Peyer's patch (tissue), 4 donors: ENCODE measurements around the gene SPATA13. TPM values are rescaled to one million over a fixed set of nuclear protein-coding genes. Genes with fewer than 3 reads are reported as not detected.

Source experiments
- DNase-seq, 3 donors: peaks; one replicate each; pipeline ENCODE4 v3.0.0-alpha.2; 2017 to 2019
- H3K27ac ChIP-seq, 4 donors: fragments of 200-600 bp; sonication (generic); one replicate each; pipeline ENCODE4 v1.5.1; 2016 to 2019
- H3K27me3 ChIP-seq, 2 donors: fragments of 200-600 bp; sonication (generic); one replicate each; pipeline ENCODE4 v1.5.1; 2019
- H3K36me3 ChIP-seq, 3 donors: fragments of 200-600 bp; sonication (generic); one replicate each; pipeline ENCODE4 v1.5.1; 2016 to 2019
- H3K4me1 ChIP-seq, 4 donors: fragments of 200-600 bp; sonication (generic); one replicate each; pipeline ENCODE4 v1.5.1; 2016 to 2019
- H3K4me3 ChIP-seq, 4 donors: fragments of 200-600 bp; sonication (generic); 1 replicate in 3 of 4; 2 replicates in 1 of 4; pipeline ENCODE4 v1.5.1; 2016 to 2019; ENCODE audit warnings: mild to moderate bottlenecking in 1 of 4
- H3K9me3 ChIP-seq, 4 donors: fragments of 200-600 bp; sonication (generic); one replicate each; pipeline ENCODE4 v1.5.1; 2016 to 2019; ENCODE audit warnings: mild to moderate bottlenecking in 1 of 4
- POLR2A ChIP-seq, 2 donors: fragments of 450-650 bp; IDR thresholded peaks; one replicate each; pipeline ENCODE4 v1.5.1; 2017; ENCODE audit warnings: antibody characterized with exemption in 2 of 2, mild to moderate bottlenecking in 2 of 2, moderate library complexity in 2 of 2
- total RNA-seq, 4 donors: library from RNA; depleted of rRNA; stranded (reverse); fragments of >200 nt; gene quantifications; one replicate each; pipeline ENCODE4 v1.1.0, GENCODE V29; 2016
- TF ChIP-seq, protein P1 (sequence below), 6 experiments: fragments of 450-650 bp in 4 of 6; fragments of 200-600 bp in 2 of 6; sonication (generic) in 1 of 6; IDR thresholded peaks; one replicate each; pipeline ENCODE4 v1.5.1; 2017 to 2019; ENCODE audit warnings: antibody characterized with exemption in 6 of 6, mild to moderate bottlenecking in 3 of 6, moderate library complexity in 1 of 6

Gene SPATA13
- total RNA-seq, 4 donors from 2014 or later: 77.1 to 191 (median 141) TPM

GRCh38 chr13:24192057-24192810 lies 31.7 kb downstream of the SPATA13 start:
- Histone ChIP-seq H3K36me3 (no peaks in the 10 kb centered on the region), H3K4me1 (no peaks in the 10 kb centered on the region), H3K4me3 (no peak overlapping the region), H3K27ac (no peak overlapping the region), H3K27me3 (no peaks in the 10 kb centered on the region), H3K9me3 (no peaks in the 10 kb centered on the region)
- no peak for DNase-seq
- TF ChIP-seq, protein P1, sequence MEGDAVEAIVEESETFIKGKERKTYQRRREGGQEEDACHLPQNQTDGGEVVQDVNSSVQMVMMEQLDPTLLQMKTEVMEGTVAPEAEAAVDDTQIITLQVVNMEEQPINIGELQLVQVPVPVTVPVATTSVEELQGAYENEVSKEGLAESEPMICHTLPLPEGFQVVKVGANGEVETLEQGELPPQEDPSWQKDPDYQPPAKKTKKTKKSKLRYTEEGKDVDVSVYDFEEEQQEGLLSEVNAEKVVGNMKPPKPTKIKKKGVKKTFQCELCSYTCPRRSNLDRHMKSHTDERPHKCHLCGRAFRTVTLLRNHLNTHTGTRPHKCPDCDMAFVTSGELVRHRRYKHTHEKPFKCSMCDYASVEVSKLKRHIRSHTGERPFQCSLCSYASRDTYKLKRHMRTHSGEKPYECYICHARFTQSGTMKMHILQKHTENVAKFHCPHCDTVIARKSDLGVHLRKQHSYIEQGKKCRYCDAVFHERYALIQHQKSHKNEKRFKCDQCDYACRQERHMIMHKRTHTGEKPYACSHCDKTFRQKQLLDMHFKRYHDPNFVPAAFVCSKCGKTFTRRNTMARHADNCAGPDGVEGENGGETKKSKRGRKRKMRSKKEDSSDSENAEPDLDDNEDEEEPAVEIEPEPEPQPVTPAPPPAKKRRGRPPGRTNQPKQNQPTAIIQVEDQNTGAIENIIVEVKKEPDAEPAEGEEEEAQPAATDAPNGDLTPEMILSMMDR (IDR thresholded peaks at IDR 0.05): no peak
- TF ChIP-seq POLR2A (IDR thresholded peaks at IDR 0.05): no peak

DNA sequence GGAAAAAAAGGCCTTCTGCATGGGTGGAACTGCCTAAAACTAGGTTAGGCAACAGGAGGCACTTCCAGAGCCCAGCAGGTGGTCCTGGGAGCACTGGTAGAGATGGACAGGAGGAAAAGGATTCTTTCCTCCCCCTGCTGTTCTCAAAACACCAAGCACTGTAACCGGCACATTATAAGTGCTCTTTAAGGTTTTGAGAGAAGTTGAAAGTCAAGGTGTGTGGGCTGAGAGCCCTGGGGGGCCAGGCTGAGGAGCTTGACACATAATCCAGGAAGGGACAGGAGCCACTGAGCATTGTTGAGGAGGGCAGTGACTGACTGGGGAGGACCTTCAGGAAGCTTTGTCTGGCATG lies 32.3 kb downstream of the SPATA13 start:
- Histone ChIP-seq H3K4me1 (no peaks in the 10 kb centered on the region), H3K9me3 (no peaks in the 10 kb centered on the region), H3K4me3 (no peak overlapping the region), H3K36me3 (no peaks in the 10 kb centered on the region), H3K27me3 (no peaks in the 10 kb centered on the region), H3K27ac (no peak overlapping the region)
- DNase-seq: no peak
- no peak for TF ChIP-seq POLR2A (IDR thresholded peaks at IDR 0.05)
- TF ChIP-seq, protein P1 (IDR thresholded peaks at IDR 0.05): no peak

- peak overlapping the region in 1 of 4 donors; percentile 9 for H3K27ac ChIP-seq
These were observed 33.9 kb downstream of the SPATA13 start for GRCh38 chr13:24194447-24194846.

GRCh38 chr13:24195626-24196025 lies 35.1 kb downstream of the SPATA13 start:
- Histone ChIP-seq H3K4me3 (no peak overlapping the region), H3K27me3 (no peaks in the 10 kb centered on the region), H3K4me1 (no peaks in the 10 kb centered on the region), H3K9me3 (no peaks in the 10 kb centered on the region), H3K27ac (no peak overlapping the region), H3K36me3 (no peaks in the 10 kb centered on the region)
- TF ChIP-seq, protein P1 (IDR thresholded peaks at IDR 0.05): no peak
- TF ChIP-seq POLR2A (IDR thresholded peaks at IDR 0.05): no peak
- DNase-seq: no peak

More at GRCh38 chr13:24194447-24194846, 33.9 kb downstream of the SPATA13 start:
- no peak for TF ChIP-seq POLR2A (IDR thresholded peaks at IDR 0.05)
- TF ChIP-seq, protein P1 (IDR thresholded peaks at IDR 0.05): no peak
- Histone ChIP-seq H3K4me1 (no peaks in the 10 kb centered on the region), H3K9me3 (no peaks in the 10 kb centered on the region), H3K4me3 (no peak overlapping the region), H3K27me3 (no peaks in the 10 kb centered on the region), H3K36me3 (no peaks in the 10 kb centered on the region)
- DNase-seq: no peak

DNA sequence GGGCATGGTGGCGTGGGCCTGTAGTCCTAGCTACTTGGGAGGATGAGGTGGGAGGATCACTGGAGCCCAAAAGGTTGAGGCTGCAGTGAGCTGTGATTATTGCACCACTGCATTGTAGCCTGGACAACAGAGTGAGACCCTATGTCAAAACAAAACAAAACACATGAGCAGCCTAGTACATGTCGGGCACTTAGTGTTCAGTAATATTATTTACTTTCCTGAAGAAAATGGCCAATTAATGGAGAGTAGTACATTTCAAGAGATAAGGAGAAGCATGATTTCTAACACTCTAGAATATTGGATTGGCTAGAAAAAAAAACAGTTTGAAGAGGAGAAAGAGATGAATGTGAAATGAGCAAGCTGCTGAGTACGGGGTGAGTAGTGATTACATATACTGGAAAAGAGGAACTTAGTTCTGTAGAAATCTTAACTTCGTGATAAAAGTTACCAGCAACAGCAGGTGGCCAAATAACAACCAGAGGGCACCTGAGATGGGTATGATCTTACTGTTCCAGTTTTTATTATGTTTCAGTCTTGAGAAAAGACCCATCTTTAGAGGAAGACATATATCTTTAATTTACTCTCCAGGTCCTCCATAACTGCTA lies 36.2 kb downstream of the SPATA13 start:
- Histone ChIP-seq H3K4me3 (no peak overlapping the region), H3K36me3 (no peaks in the 10 kb centered on the region), H3K4me1 (no peaks in the 10 kb centered on the region), H3K9me3 (no peaks in the 10 kb centered on the region), H3K27ac (no peak overlapping the region), H3K27me3 (no peaks in the 10 kb centered on the region)
- no peak for DNase-seq
- TF ChIP-seq, protein P1 (IDR thresholded peaks at IDR 0.05): no peak
- no peak for TF ChIP-seq POLR2A (IDR thresholded peaks at IDR 0.05)
